HEK293 (cell line): Measurements from ENCODE around the gene ASXL3.

ENCODE experiments used
- CTCF ChIP-seq: fragments of 450-650 bp; formaldehyde crosslinking; IDR thresholded peaks from 2 replicates; pipeline ENCODE4 v1.5.1; 2016; ENCODE audit warnings: missing biosample characterization, missing genetic modification characterization
- ZNF513 ChIP-seq: fragments of 450-650 bp; IDR thresholded peaks from 2 replicates; pipeline ENCODE4 v1.5.1; 2018; ENCODE audit warnings: missing biosample characterization, missing genetic modification characterization
- ZNF639 ChIP-seq: fragments of 450-650 bp; formaldehyde crosslinking; IDR thresholded peaks from 2 replicates; pipeline ENCODE4 v1.5.1; 2016; ENCODE audit warnings: missing biosample characterization, missing genetic modification characterization
- TF ChIP-seq, protein P1 (sequence below): fragments of 450-650 bp; formaldehyde crosslinking; IDR thresholded peaks from 2 replicates; pipeline ENCODE4 v1.5.1; 2016; ENCODE audit warnings: missing biosample characterization, missing genetic modification characterization

DNA sequence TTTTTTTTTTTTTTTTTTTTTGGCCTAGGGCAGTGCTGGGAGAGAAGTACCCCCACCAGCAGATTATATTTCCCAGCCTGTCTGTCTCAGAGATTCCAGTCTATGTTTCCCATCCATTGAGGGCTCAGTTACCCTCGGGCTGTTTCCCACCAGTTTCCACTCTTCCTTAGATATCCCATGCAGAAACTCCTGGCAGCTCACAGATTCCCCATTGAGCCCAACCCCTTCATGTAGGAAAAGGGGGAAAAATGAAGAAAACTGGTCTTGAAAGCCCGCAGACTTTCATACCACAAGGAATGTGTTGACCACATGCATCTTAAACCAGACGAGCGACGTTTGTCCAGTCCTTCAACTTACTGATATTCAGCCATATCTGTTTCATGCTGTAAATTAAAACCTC, 15.2 kb downstream of the ASXL3 start:
- TF ChIP-seq CTCF (tag by site-specific recombination) (no peak), ZNF513 (tag by site-specific recombination) (no peak), ZNF639 (tag by site-specific recombination) (no peak)
- TF ChIP-seq, protein P1, sequence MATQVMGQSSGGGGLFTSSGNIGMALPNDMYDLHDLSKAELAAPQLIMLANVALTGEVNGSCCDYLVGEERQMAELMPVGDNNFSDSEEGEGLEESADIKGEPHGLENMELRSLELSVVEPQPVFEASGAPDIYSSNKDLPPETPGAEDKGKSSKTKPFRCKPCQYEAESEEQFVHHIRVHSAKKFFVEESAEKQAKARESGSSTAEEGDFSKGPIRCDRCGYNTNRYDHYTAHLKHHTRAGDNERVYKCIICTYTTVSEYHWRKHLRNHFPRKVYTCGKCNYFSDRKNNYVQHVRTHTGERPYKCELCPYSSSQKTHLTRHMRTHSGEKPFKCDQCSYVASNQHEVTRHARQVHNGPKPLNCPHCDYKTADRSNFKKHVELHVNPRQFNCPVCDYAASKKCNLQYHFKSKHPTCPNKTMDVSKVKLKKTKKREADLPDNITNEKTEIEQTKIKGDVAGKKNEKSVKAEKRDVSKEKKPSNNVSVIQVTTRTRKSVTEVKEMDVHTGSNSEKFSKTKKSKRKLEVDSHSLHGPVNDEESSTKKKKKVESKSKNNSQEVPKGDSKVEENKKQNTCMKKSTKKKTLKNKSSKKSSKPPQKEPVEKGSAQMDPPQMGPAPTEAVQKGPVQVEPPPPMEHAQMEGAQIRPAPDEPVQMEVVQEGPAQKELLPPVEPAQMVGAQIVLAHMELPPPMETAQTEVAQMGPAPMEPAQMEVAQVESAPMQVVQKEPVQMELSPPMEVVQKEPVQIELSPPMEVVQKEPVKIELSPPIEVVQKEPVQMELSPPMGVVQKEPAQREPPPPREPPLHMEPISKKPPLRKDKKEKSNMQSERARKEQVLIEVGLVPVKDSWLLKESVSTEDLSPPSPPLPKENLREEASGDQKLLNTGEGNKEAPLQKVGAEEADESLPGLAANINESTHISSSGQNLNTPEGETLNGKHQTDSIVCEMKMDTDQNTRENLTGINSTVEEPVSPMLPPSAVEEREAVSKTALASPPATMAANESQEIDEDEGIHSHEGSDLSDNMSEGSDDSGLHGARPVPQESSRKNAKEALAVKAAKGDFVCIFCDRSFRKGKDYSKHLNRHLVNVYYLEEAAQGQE (tag by site-specific recombination): no peak
